Adrenal gland (tissue), 12 donors: ENCODE results near the gene IMP4. TPM values are rescaled to one million over a fixed set of nuclear protein-coding genes. Genes with fewer than 3 reads are reported as not detected.

Source experiments
- DNase-seq, 7 donors: peaks; one replicate each; pipeline ENCODE4 v3.0.0-alpha.2; 2019 to 2020
- H3K27ac ChIP-seq, 5 donors: fragments of 200-600 bp; sonication (generic) in 4 of 5; 1 replicate in 3 of 5; 2 replicates in 2 of 5; pipeline versions ENCODE4 v1.5.1 to v1.8.0; 2016 to 2020; ENCODE audit warnings: mild to moderate bottlenecking in 1 of 5
- H3K27me3 ChIP-seq: fragments of 200-600 bp; 2 replicates; pipeline ENCODE4 v1.8.0; 2021
- H3K36me3 ChIP-seq, 2 donors: fragments of 200-600 bp; replicated peaks in 1 of 2; 1 replicate in 1 of 2; 2 replicates in 1 of 2; pipeline versions ENCODE4 v1.5.1 to v1.8.0; 2018 to 2022
- H3K4me1 ChIP-seq, 2 donors: fragments of 200-600 bp; replicated peaks in 1 of 2; 1 replicate in 1 of 2; 2 replicates in 1 of 2; pipeline versions ENCODE4 v1.5.1 to v1.8.0; 2018 to 2021
- H3K4me3 ChIP-seq, 4 donors: fragments of 200-600 bp; sonication (generic) in 3 of 4; one replicate each; pipeline ENCODE4 v1.5.1; 2016 to 2018
- H3K9me3 ChIP-seq, 3 donors: fragments of 200-600 bp; sonication (generic) in 1 of 3; replicated peaks in 1 of 3; 1 replicate in 2 of 3; 2 replicates in 1 of 3; pipeline versions ENCODE4 v1.5.1 to v1.8.0; 2016 to 2021
- CTCF ChIP-seq, 6 experiments: fragments of 450-650 bp in 4 of 6; fragments of 200-600 bp in 2 of 6; sonication (generic) in 1 of 6; IDR thresholded peaks; 1 replicate in 5 of 6; 2 replicates in 1 of 6; pipeline versions ENCODE4 v1.5.1 to v1.8.0; 2016 to 2021; ENCODE audit warnings: antibody characterized with exemption in 6 of 6, mild to moderate bottlenecking in 2 of 6, moderate library complexity in 1 of 6
- POLR2A ChIP-seq, 2 donors: fragments of 450-650 bp; IDR thresholded peaks; one replicate each; pipeline ENCODE4 v1.6.1; 2017; ENCODE audit warnings: antibody characterized with exemption in 2 of 2, mild to moderate bottlenecking in 2 of 2, moderate library complexity in 1 of 2
- WGBS, 4 donors: extraction: QIAGEN DNeasy Blood & Tissue Kit in 2 of 4; methylation state at CpG; one replicate each; pipeline versions ENCODE4 v1.1.5 to v1.1.7; 2013 to 2017; 5-methylcytosine and 5-hydroxymethylcytosine counted together
- intact Hi-C, 2 donors: fragments of 100-400 bp; cut with DNase I; formaldehyde crosslinking; loops; one replicate each; pipeline versions ENCODE4 v1.14.1 to v1.15.0; 2022 to 2023
- polyA plus RNA-seq, 3 donors: library from polyadenylated mRNA; stranded (reverse); fragments of 200-250 nt in 2 of 3; fragments of 350-450 nt in 1 of 3; fragmentation: Illumina TruSeq in 1 of 3; extraction: RNeasy Lipid Tissue Mini Kit (QIAGEN cat#74804) in 1 of 3; gene quantifications; one replicate each; pipeline ENCODE4 v1.2.3, GENCODE V29; 2013 to 2014
- total RNA-seq, 9 donors: library from RNA; depleted of rRNA in 4 of 9; stranded (reverse); fragments of >200 nt in 4 of 9; fragments of 120-200 nt in 1 of 9; fragmentation: NEBNext Ultra II Directional in 1 of 9; extraction: Animal tissue kit (Norgen Biotek cat#: 25700) in 1 of 9; gene quantifications; one replicate each; pipeline versions ENCODE4 v1.1.0 to v1.2.4, GENCODE V29; 2013 to 2023
- donor health status: healthy with polysubstance abuse.
- donor health status: Bipolar disorder and iron deficiency.
- donor health status: DM: yes; HTN: yes; CAD: no.
- donor health status: DM: no; HTN: no; CAD: no.
- donor health status: DM: no; HTN: no; CAD: no.
- donor health status: DM: yes; HTN: yes; CAD: no.

The IMP4 gene
- total and polyA plus RNA-seq, 12 donors = 55.8 to 141 (median 85.9) TPM

- TF ChIP-seq POLR2A (IDR thresholded peaks at IDR 0.05) (no peak), CTCF (IDR thresholded peaks at IDR 0.05) (no peak)
- H3K4me1 ChIP-seq = peaks cover 8 to 11% of the 10 kb centered on the region in 2 donors
- DNase-seq = no peak
- H3K4me3 ChIP-seq = no peak overlapping the region
- intact Hi-C loops = no loop called here
- H3K36me3 ChIP-seq = peaks cover 0 to 43% of the 10 kb centered on the region in 2 donors
- H3K9me3 ChIP-seq = no peaks in the 10 kb centered on the region
- H3K27ac ChIP-seq = no peak overlapping the region
- H3K27me3 ChIP-seq = no peaks in the 10 kb centered on the region
- WGBS, 4 donors = 73 to 100% (median 88%) methylated on average over 3 to 4 of the region's 4 CpGs
Measured at GRCh38 chr2:130346741-130347066, 4.0 kb downstream of the IMP4 start.

- H3K36me3 ChIP-seq = peaks cover 0 to 43% of the 10 kb centered on the region in 2 donors
- H3K27ac ChIP-seq = no peak overlapping the region
- TF ChIP-seq CTCF (IDR thresholded peaks at IDR 0.05) = no peak
- no peak for TF ChIP-seq POLR2A (IDR thresholded peaks at IDR 0.05)
- H3K4me3 ChIP-seq = no peak overlapping the region
- intact Hi-C loops = no loop called here
- 92 to 94% (median 93%) methylated on average over 7 of the region's 7 CpGs for WGBS, 4 donors
- H3K9me3 ChIP-seq = no peaks in the 10 kb centered on the region
- no peaks in the 10 kb centered on the region for H3K27me3 ChIP-seq
- no peak for DNase-seq
- peaks cover 8 to 11% of the 10 kb centered on the region in 2 donors for H3K4me1 ChIP-seq
Measured at GRCh38 chr2:130347220-130347925, 4.7 kb downstream of the IMP4 start.

GRCh38 chr2:130349174-130349573, 6.5 kb downstream of the IMP4 start:
- 88 to 94% (median 91%) methylated on average over 3 of the region's 3 CpGs for WGBS, 4 donors
- Histone ChIP-seq H3K4me3 (no peak overlapping the region), H3K36me3 (peaks cover 0 to 43% of the 10 kb centered on the region in 2 donors), H3K27me3 (no peaks in the 10 kb centered on the region), H3K4me1 (peaks cover 0 to 2% of the 10 kb centered on the region in 2 donors), H3K27ac (no peak overlapping the region), H3K9me3 (no peaks in the 10 kb centered on the region)
- TF ChIP-seq POLR2A (IDR thresholded peaks at IDR 0.05) (no peak), CTCF (IDR thresholded peaks at IDR 0.05) (no peak)
- intact Hi-C loops = no loop called here
- DNase-seq = no peak

- H3K27me3 ChIP-seq = no peaks in the 10 kb centered on the region
- no peaks in the 10 kb centered on the region for H3K9me3 ChIP-seq
- H3K4me3 ChIP-seq = no peak overlapping the region
- H3K4me1 ChIP-seq = peaks cover 8 to 15% of the 10 kb centered on the region in 2 donors
- H3K27ac ChIP-seq = no peak overlapping the region
- DNase-seq = peak in 1 of 7 donors; percentile 46
- H3K36me3 ChIP-seq = peaks cover 0 to 19% of the 10 kb centered on the region in 2 donors
- intact Hi-C loops = no loop called here
- WGBS, 4 donors = 63 to 66% (median 64%) methylated on average over 6 to 7 of the region's 7 CpGs
- TF ChIP-seq CTCF (IDR thresholded peaks at IDR 0.05) (no peak), POLR2A (IDR thresholded peaks at IDR 0.05) (no peak)
Measured at GRCh38 chr2:130351711-130352110, 9.0 kb downstream of the IMP4 start.
